ENCODE measurements around the gene LGI1.

DNA sequence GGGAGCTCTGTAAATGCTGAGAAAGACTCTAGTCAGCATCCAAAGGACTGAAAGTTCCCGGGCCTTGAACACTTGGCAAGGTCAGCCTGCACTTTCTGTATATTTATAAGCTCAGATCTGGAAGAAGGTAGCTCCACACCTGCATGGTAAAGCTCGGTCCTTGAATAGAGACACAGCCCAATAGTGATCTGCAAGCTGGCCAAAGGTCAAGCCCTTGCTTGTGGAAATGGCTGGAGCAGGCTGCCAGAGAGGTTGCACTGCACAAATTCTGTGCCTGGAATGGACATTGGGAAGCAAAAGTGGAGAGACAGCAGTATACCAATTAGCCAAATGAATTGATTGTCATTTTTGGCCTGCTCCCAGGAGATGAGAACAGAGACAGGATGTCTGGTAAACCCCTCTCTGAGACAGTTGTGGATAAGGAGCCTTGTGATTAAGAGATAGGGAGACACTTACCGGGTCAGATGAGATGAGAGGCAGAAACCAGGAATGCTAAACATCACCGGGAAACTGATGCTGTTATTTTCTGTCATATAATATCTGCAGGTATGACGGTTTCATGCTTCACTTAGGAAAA is 47.3 kb upstream of the LGI1 start:
- TF ChIP-seq CTCF (optimal IDR thresholded peaks at IDR 0.05 in 1 of 3, IDR thresholded peaks at IDR 0.05 in 1 of 3, conservative IDR thresholded peaks at IDR 0.05 in 1 of 3; ENCODE audit: extremely low read depth in 1 of 3, insufficient read depth in 2 of 3, low read length in 3 of 3), result no peak
- TF ChIP-seq EZH2 (IDR thresholded peaks at IDR 0.05; ENCODE audit: low read length), result no peak

Measured in keratinocyte (primary cell).